GM19463 (cell line): ENCODE data around the gene SSTR5.

ENCODE experiments used
- ATAC-seq: cut with Tn5 transposase; IDR thresholded peaks from one replicate; pipeline ENCODE4 v1.9.1; 2021; ENCODE audit warnings: mild to moderate bottlenecking, moderate library complexity; ENCODE audit not compliant: unreplicated experiment

The SSTR5 gene

GRCh38 chr16:1039762-1040161 lies 32.8 kb upstream of the SSTR5 start:
- no peak for ATAC-seq

- ATAC-seq: no peak
Observed at GRCh38 chr16:1040346-1040745, 32.2 kb upstream of the SSTR5 start.

GRCh38 chr16:1042049-1042744 lies 30.4 kb upstream of the SSTR5 start:
- ATAC-seq: no peak

DNA sequence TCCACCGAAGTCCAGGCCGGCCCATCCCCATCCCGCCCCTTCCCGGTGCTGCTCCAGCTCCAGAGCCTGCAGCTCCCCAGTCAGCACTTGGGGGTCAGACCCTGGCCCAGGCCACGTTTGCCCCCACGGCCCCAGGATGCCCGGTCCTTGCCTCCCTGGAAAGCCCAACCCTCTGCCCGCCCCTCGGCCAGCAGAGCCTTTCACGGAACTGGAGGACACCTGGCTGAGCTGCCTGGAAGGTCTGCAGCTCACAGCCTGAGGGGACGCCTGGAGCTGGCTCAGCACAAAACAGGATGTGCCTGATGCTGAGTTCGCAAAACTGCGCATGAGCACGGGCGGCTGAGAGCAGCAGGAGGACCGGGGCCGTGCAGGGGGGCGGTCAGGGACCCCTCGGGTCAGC lies 29.7 kb upstream of the SSTR5 start:
- no peak for ATAC-seq

- no peak for ATAC-seq
Observed at GRCh38 chr16:1043881-1044451, 28.6 kb upstream of the SSTR5 start.

DNA sequence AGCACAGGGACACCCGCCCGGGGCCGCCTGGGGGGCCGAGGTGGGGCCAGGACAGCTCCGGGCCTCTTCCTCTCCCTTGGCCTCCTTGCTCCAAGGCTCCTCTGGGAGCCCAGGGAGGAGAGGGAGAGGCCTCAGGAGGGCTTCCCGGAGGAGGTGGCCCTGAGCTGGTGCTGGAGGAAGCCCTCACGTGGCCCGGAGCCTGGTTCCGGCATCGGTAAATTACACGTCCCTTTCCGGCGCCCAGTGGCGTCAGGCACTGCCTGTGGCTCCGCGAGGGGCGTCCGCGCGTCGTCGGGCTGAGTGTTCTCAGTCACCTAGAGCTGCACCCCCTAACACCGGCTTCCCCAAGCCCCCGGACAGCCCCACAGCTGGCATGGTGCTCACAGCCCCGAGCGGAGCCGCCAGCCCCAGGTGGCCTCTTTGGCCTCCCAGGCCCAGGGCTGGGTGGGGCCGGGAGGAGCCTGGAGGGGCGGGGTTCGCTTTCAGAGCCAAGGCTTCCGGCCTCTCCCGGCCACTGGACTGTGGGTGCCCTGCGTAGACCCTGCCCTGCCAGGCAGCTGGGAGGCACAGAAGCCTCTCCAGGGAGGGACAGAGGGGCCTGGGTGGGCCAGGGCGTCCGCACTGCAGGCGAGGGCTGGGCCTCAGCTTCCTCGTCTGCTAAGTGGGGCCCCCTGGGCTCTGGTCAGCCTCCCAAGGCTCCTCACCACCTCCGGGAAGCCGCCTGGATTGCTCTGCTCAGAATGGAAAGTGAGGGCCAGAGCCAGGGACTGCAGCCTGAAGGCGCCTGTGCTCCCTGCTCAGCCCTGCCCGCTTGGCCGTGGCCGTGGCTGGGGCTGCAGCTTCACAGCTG lies 27.9 kb upstream of the SSTR5 start:
- no peak for ATAC-seq

- ATAC-seq: no peak
Observed at GRCh38 chr16:1045310-1045992, 27.1 kb upstream of the SSTR5 start.

DNA sequence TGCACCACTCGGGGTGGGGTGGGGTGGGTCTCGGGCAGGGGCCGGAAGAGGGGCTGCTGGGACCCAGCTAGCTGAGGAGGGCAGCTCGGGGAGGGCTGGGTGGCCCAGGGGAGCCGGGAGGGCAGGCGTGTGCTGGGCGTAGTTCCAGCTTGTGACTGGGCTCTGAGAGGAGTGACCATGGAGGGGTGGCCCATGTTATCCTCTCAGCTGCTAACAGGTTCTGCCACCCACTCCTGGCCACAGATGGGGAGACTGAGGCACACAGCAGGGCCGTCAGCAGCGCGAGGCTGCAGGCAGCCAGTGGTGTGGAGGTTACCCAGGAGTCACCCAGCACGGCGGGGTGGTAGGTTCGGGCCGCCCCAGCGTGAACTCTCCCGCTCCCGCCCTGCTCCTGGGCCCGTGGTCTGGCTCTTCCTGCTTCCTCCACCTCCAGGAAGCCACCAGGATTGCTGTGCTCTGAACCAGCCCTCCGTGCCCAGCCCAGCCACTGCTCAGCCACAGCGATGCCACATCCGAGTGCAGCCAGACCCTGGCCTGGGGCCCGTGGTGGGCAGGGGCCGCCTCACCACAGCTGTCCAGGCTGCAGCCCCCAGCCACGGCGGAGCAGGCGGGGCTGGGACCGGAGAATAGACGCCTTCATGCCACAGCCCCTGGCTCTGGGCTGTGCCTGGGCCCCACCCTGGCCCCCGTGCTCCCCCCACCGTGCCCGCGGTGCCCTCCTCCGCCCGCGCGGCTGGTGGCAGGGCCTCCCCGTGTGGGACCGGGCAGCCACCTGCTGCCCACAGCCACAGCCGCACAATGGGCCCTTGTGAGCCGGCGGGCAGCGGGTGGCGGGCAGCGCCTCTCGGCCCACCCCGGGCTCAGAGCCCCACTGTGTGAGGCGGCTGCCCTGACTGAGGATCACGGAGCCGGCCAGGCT lies 26.3 kb upstream of the SSTR5 start:
- no peak for ATAC-seq

- ATAC-seq: no peak
Observed at GRCh38 chr16:1047123-1047522, 25.4 kb upstream of the SSTR5 start.

- no peak for ATAC-seq
Observed at GRCh38 chr16:1047801-1048200, 24.7 kb upstream of the SSTR5 start.

DNA sequence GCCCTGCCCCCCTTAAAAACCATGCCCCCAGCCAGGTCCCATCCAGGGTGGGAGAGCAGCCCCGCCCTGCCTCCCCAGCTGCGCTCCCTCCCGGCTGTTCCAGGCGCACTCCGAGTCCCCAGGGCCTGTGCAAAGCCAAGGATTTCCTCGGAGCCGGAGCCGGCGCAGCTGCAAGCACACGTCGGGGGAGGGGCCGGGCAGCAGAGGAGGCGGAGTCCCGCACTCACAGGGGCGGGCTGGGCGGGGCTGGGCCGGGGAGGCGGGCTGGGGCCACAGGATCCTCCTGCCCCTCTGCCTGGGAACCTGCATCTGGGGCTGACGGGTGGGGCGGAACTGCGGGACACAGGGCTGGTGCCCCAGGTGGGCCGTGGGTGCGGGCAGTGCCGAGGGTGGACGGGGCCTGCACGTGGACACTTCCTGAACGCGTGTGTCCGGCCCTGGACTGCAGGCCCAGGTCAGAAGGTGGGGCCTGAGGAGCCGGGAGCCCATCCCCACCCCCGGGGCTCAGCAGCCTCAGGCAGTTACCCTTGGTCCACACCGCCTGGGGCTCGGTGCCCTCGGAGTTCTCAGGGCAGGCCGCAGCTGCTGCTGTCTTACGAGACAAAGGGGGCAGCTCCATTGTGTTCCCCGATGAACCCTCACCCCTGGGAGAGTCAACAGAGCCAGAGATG lies 24.0 kb upstream of the SSTR5 start:
- no peak for ATAC-seq

- no peak for ATAC-seq
Observed at GRCh38 chr16:1049113-1049975, 23.2 kb upstream of the SSTR5 start.

DNA sequence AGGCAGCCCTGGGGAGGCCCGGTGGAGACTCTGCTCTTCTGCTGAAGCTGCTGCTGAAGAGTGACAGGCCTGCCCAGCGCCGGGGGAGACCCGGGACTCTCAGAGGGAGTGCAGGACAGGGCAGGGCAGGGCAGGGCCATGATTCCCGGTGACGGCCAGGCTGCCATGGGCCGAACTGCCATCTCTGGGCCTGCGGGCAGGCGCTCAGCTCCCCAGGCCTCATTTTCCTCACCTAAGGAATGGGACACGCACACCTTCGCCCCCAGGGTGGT lies 22.6 kb upstream of the SSTR5 start:
- no peak for ATAC-seq

DNA sequence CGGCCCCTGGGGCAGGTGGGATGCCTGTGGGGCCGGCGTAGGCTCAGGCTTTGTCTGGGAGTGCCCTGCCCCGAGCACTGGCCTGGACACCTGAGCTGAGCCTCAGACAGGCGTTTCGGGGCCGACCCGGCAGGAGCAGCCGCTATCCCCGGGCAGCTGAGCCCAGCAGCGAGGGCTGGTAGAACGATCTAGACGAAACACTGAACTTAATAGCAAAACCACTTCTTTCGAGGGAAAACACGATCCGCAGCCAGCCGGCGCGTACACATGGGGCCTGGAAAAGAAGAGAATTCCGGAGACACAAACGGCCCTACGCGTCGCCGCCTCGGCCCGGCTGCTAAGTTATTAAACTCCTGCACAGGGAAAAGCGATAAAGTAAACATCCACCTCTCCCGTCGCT lies 22.0 kb upstream of the SSTR5 start:
- ATAC-seq: no peak

- ATAC-seq: no peak
Observed at GRCh38 chr16:1050921-1051320, 21.6 kb upstream of the SSTR5 start.

DNA sequence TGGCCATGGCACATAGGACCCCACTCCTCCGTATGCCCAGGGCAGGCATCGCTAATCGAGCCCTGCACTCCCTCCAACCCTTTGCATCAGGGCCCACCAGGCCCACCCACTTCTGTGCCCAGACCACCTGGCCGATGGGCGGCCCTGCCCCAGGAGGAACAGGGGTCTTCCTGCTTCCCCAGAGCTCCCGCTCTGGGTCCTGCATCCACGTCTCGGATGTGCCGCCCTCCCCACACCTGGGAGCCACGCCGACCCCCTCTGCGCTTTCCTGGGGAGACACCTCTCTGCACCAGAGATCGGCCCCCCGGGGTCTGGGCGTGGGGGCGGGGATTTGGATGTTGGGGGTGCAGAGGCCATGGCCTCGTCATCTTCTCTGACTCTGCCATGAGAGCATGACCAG lies 21.1 kb upstream of the SSTR5 start:
- no peak for ATAC-seq

GRCh38 chr16:1052721-1053120 lies 19.8 kb upstream of the SSTR5 start:
- no peak for ATAC-seq

- no peak for ATAC-seq
Observed at GRCh38 chr16:1053121-1053521, 19.4 kb upstream of the SSTR5 start.

- ATAC-seq: no peak
Observed at GRCh38 chr16:1053700-1054368, 18.7 kb upstream of the SSTR5 start.
